Activated T-helper 17 cell treated with anti-CD3 and anti-CD28 coated beads, Interleukin-2, amount 50 U/mL, for 72 hours (primary cell): ENCODE measurements around the gene H2BK1. TPM values are rescaled to one million over a fixed set of nuclear protein-coding genes. Genes with fewer than 3 reads are reported as not detected.
A peak's percentile ranks its signal among the peaks of the same experiment; 100 is the strongest.

ENCODE experiments used
- ATAC-seq: fragments of 150-1000 bp; cut with Tn5 transposase; replicated peaks from 2 replicates; pipeline ENCODE4 v1.10.0; 2021; ENCODE audit warnings: mild to moderate bottlenecking, moderate library complexity
- H3K27ac Mint-ChIP-seq: one replicate; pipeline ENCODE4 v1.8.0; 2022; ENCODE audit warnings: mixed read lengths
- H3K27me3 Mint-ChIP-seq: one replicate; pipeline ENCODE4 v1.8.0; 2022; ENCODE audit warnings: mixed read lengths
- H3K36me3 Mint-ChIP-seq: one replicate; pipeline ENCODE4 v1.8.0; 2022; ENCODE audit warnings: low read depth, mild to moderate bottlenecking, mixed read lengths
- H3K4me1 Mint-ChIP-seq: one replicate; pipeline ENCODE4 v1.8.0; 2022; ENCODE audit warnings: mixed read lengths
- H3K4me3 Mint-ChIP-seq: one replicate; pipeline ENCODE4 v1.8.0; 2022; ENCODE audit warnings: mild to moderate bottlenecking, mixed read lengths
- H3K9me3 Mint-ChIP-seq: one replicate; pipeline ENCODE4 v1.8.0; 2022; ENCODE audit warnings: mixed read lengths
- total RNA-seq, 2 donors: library from RNA; stranded (reverse); gene quantifications; one replicate each; pipeline ENCODE4 v1.2.3, GENCODE V29; 2022

Gene H2BK1
- total RNA-seq, 2 donors from 2014 or later: 1.2 TPM; not detected in 1

DNA sequence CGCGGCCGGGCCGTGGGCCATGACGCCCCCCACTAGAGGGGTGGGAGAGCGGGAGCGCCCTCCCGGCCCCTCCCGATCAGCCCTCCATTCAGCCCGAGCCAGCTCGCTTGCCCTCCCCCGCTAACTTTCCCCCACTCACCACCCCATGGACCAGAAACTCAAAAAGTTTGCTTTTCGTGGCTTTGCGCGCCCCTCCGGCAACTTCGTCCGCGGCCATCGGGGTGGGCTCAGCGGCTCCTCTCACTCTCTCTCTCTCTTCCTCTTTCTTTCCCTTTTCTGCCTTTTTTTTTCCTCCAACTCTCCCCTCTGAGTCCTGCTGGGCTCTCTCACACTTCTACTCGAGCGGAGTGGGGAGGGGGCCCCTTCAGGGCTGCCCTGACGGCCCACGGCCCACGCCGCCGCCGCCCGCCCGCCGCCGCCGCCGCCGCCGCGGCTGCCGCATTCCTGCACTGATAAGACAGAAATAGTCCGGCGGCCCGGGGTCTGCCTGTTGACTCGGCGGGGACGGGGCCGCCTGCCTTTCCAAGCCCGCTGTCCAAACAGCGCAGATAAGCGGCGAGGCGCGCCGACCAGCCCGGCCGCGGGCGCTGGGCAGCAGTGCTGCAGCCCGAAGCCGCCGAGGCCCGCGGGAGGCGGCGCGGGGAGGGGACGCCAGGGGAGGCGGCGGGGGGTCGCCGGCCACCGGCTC, 38.2 kb upstream of the H2BK1 start, which contains the start of gene SMARCD3:
Gene SMARCD3 (minus strand): TSS at position 349 of the 688 bp plus-strand sequence. CDS start 132 bp downstream, at position 217.
- Mint-ChIP-seq H3K4me1 (peaks cover 25% of the 10 kb centered on the region), H3K9me3 (no peaks in the 10 kb centered on the region), H3K27me3 (peaks cover 49% of the 10 kb centered on the region), H3K4me3 (peak within 1 kb of the TSS; percentile 68), H3K27ac (no peak within 1 kb of the TSS), H3K36me3 (no peaks in the 10 kb centered on the region)
- peak; percentile 26 for ATAC-seq

DNA sequence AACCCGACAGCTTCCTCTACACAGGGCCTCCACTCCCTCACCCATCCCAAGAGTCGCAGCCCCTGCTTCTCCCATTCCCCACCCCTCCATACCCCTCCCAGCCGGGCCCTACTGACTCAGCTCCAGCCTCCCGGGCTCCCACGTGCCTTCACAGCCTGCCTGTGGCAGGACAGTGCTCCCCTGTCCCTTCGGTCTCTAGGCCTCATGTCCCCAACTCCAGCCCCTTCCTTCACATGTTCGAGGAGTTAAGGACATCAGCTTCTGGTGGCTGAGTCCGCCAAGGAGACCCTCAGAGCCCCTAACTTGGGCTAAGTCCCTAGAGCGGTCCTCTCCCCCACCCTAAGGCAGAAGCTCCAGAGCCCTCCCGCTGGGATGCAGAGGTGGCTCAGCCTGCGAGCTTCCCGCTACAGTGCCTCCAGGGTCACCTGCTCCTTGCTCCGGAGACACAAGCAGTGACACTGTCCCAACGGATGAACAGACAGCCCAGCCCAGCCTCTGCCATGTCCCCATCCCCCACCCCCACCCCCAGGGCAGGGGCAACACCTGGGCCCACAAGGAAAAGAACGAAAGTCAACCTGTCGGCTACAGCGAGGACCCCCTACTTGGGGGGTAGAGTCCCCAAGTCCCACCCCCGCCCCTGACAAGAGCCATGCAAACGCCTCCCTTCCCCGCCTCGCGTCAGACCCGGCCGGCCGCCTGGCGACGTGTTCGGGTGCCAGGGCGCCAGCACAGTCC, 37.5 kb upstream of the H2BK1 start:
- H3K4me3 Mint-ChIP-seq: peak overlapping the region; percentile 68
- H3K9me3 Mint-ChIP-seq: no peaks in the 10 kb centered on the region
- no peaks in the 10 kb centered on the region for H3K36me3 Mint-ChIP-seq
- no peak for ATAC-seq
- no peak overlapping the region for H3K27ac Mint-ChIP-seq
- peaks cover 31% of the 10 kb centered on the region for H3K4me1 Mint-ChIP-seq
- H3K27me3 Mint-ChIP-seq: peaks cover 46% of the 10 kb centered on the region

DNA sequence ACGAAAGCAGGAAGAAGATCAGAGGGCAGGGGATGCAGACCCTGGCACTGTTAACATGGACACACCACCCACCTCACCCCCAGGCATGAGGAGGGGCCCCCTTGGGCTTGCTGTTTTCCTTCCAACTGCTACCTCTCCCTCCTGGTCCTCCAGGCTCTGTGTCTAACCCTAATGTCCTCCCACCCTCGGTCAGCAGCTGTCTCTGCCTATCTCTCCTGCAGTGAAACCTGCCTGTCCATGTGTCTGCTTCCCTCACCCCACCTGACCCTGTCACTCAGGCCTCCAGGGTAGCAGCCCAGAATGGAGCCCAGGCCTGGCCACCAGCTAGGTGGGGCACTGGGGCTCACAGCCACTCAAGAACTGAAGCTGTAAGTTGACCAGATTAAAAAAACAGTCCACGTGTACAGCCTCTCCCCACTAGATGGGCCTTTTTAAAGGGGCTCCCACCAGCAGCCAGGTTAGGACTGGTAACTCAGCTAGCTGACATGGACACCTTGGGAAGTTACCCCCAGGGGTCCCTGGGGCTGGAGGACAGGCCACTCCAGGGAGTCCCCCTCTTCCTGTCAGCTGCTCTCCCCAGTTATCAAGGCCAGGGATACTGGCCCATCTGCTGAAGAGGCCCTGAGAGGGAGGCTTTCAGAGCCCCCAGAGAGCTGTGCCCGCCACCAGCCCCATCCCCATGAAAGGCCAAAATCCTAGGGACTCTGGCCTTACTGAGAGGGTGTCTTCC, 36.7 kb upstream of the H2BK1 start:
- Mint-ChIP-seq H3K4me3 (peak overlapping the region; percentile 68), H3K27ac (no peak overlapping the region), H3K36me3 (no peaks in the 10 kb centered on the region), H3K9me3 (no peaks in the 10 kb centered on the region), H3K27me3 (peaks cover 39% of the 10 kb centered on the region), H3K4me1 (peaks cover 27% of the 10 kb centered on the region)
- ATAC-seq: no peak

DNA sequence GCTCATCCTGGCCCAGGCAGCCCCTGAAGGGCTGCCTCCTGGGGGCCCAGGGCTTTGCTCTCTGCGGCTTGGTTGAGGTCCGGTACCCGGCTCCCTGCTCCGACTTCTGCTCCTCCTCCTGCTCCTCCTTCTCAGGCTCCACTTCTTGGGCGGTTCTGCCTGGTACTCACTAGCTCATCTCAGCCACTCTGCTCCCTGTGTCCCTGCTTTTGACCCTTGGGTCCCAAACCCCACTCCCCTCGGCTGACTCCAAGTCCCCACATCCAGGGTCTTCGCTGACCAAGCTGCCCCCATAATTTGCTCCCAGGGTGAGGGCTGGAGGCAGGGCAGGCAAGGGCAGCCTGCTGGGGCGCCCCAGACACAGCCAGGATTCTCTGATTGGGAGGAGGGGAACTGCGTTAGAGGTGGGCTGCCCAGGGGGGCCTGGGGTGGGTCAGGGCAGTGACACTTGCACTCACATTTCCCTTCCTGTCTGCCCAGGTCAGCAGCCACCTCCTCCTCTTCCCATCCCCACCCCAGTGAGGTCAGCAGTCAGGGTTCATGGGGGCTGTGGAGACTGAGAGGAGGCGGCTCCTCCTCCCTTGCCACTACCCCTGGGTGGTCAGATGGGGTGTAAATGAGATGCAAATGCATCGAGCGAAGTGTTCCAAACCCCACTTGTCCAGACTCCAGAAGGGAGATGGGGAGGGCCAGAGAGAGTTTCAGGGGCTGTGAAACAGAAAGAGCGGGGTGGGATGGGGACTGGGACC, 36.0 kb upstream of the H2BK1 start:
- Mint-ChIP-seq H3K4me1 (peaks cover 27% of the 10 kb centered on the region), H3K9me3 (no peaks in the 10 kb centered on the region), H3K27me3 (peaks cover 38% of the 10 kb centered on the region), H3K4me3 (peak overlapping the region; percentile 58), H3K27ac (no peak overlapping the region), H3K36me3 (no peaks in the 10 kb centered on the region)
- no peak for ATAC-seq

DNA sequence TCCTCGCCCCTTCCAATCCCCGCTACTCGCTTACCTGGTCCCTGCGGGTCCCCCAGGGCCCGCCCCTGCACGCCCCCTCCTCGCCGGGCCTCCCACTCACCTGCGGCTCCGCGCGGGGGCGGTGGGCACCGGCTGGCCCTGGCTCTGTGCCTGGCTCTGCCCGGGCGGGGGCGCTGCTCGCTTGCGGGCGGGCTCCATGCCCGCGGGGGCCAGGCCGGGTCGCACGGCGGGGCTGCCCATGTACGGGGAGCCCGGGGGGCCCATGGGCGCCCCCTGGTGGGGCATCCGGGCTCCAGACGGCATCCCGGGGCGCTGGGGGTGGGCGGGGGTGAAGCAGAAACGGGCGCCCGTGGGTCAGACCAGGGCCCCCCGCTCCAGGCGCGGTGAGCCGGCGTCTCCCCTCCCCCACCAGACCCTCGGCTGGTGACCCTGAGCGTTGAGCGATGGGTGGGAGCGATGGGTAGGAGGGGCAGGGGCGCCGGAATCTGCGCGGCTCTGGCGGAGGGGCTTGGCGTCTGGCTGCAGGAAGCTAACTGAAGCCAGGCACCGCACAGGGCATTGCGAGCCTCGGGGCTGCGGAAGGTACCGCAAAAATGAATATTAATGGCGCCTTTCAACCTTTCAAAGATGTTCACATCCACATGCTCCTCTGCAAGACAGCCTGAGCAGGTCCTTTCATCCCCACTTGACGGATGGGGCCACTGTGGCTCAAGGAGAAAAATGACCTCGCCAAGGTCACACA, 35.2 kb upstream of the H2BK1 start:
- peak overlapping the region; percentile 64 for H3K4me3 Mint-ChIP-seq
- H3K27me3 Mint-ChIP-seq: peaks cover 30% of the 10 kb centered on the region
- H3K9me3 Mint-ChIP-seq: no peaks in the 10 kb centered on the region
- no peak overlapping the region for H3K27ac Mint-ChIP-seq
- no peaks in the 10 kb centered on the region for H3K36me3 Mint-ChIP-seq
- ATAC-seq: peak; percentile 64
- H3K4me1 Mint-ChIP-seq: peaks cover 27% of the 10 kb centered on the region

DNA sequence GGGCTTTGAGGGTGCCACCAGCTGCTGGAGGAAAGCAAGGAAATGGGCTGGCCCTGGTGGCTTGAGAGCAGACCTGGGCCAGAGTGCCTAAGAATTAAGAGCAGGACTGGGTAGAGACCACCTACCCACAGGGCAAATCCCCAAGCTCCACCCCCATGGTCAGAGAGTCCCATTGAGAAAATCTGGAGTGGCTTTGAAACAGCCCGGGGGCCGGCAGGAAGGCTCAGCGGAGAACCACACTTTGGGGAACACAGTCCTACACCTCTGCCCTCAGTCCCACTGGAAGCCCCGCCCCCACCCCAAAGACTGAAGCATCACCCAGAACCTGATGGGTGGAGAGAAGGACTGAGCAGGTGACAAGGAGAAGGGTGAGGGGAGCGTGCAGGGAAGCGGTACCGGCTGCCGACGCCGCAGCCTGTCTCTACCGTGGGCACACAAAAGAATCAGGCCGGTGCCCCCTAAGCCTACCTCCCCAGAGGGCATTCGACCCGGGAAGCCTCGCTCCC, 34.6 kb upstream of the H2BK1 start:
- no peaks in the 10 kb centered on the region for H3K9me3 Mint-ChIP-seq
- peak overlapping the region; percentile 64 for H3K4me3 Mint-ChIP-seq
- peaks cover 24% of the 10 kb centered on the region for H3K27me3 Mint-ChIP-seq
- no peak overlapping the region for H3K27ac Mint-ChIP-seq
- peaks cover 5% of the 10 kb centered on the region for H3K36me3 Mint-ChIP-seq
- ATAC-seq: no peak
- peaks cover 27% of the 10 kb centered on the region for H3K4me1 Mint-ChIP-seq

DNA sequence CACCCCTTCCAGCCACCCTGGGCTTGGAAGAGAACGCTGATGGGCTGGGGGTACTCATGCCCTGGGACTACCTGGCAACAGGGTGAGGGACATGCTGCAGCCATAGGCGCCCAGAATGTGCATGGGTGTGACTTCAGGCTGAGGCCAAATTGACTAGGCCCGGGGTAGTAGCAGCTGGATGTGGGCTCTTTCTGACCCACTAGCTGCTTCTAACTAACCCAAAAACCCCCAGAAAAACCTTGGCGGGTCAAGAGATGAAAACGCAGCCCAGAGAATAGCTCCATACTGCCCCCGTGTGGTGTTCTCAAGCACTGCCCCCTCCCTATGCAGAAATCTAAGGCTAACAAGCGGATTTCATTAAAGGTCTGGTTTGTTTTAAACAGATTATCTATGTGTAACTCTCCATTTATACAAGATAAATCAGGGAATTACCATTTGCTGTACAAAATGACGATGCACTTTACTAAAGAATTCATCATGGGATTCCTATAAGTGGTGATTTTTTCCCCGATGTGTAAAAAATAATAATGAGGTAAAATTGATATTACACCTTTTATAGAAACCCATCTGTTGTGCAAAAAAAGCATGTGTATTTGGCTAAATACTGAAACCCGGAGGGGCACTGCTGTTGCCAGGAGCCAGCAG, 34.0 kb upstream of the H2BK1 start:
- Mint-ChIP-seq H3K36me3 (peaks cover 9% of the 10 kb centered on the region), H3K4me3 (peak overlapping the region; percentile 64), H3K27me3 (peaks cover 22% of the 10 kb centered on the region), H3K9me3 (no peaks in the 10 kb centered on the region), H3K4me1 (peaks cover 24% of the 10 kb centered on the region), H3K27ac (no peak overlapping the region)
- ATAC-seq: peak; percentile 33

DNA sequence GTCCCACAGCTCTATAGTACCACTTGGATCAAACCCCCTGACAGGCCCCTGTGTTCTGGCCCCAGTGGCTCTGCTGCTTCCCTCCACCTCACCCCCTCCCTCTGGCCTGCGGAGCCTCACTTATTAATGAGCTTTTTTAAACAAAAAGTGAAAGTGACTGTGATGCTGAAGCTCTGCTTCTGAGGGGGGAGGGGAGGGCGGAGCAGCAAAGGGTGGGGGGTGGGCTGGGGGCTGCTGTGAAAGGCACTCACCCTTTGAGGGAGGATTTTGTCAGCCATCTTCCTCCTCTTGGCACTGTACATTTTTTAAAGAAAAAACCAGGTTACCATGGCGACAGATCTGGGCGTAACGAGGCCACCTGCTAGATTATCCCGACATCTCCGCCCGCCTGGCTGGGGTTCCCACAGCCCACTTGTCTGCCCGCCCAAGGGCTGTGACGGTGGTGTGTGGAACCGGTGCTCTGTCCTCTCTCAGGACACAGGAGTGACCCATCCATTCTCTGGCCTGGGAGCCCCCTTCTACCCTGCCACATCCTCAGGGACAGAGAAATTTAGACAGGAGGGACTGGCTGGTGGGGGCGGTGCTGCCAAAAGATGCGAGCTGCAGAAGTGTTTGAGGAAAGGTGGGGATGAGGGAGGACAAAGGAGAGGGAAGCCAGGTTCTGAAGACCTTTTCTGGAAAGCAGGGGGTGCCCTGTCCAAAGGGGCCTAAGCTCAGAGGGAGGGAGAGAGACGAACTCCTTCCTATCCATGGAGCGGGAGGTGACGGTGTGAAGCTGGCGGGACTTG, 33.3 kb upstream of the H2BK1 start:
- ATAC-seq: peak; percentile 12
- peaks cover 22% of the 10 kb centered on the region for H3K4me1 Mint-ChIP-seq
- H3K9me3 Mint-ChIP-seq: no peaks in the 10 kb centered on the region
- H3K4me3 Mint-ChIP-seq: peak overlapping the region; percentile 64
- peaks cover 16% of the 10 kb centered on the region for H3K36me3 Mint-ChIP-seq
- peak overlapping the region; percentile 74 for H3K27ac Mint-ChIP-seq
- H3K27me3 Mint-ChIP-seq: peaks cover 19% of the 10 kb centered on the region

DNA sequence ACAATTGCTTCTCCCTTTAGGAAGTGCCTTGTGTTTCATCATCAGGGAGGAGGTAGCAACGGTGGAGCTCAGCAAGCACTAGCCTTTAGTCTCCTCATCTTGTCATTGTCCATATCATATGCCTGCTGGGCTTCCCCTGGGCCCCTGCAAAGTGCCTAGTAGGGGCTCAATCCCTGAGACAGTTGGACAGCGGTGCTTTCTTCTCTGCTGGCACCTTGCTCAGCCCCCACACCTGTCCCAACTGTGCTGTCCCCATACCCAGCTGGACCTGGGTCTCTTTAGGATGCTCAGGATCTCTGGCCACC, 32.7 kb upstream of the H2BK1 start:
- peaks cover 17% of the 10 kb centered on the region for H3K4me1 Mint-ChIP-seq
- no peaks in the 10 kb centered on the region for H3K9me3 Mint-ChIP-seq
- peak overlapping the region; percentile 74 for H3K27ac Mint-ChIP-seq
- H3K27me3 Mint-ChIP-seq: peaks cover 15% of the 10 kb centered on the region
- H3K36me3 Mint-ChIP-seq: peaks cover 19% of the 10 kb centered on the region
- no peak for ATAC-seq
- peak overlapping the region; percentile 64 for H3K4me3 Mint-ChIP-seq

DNA sequence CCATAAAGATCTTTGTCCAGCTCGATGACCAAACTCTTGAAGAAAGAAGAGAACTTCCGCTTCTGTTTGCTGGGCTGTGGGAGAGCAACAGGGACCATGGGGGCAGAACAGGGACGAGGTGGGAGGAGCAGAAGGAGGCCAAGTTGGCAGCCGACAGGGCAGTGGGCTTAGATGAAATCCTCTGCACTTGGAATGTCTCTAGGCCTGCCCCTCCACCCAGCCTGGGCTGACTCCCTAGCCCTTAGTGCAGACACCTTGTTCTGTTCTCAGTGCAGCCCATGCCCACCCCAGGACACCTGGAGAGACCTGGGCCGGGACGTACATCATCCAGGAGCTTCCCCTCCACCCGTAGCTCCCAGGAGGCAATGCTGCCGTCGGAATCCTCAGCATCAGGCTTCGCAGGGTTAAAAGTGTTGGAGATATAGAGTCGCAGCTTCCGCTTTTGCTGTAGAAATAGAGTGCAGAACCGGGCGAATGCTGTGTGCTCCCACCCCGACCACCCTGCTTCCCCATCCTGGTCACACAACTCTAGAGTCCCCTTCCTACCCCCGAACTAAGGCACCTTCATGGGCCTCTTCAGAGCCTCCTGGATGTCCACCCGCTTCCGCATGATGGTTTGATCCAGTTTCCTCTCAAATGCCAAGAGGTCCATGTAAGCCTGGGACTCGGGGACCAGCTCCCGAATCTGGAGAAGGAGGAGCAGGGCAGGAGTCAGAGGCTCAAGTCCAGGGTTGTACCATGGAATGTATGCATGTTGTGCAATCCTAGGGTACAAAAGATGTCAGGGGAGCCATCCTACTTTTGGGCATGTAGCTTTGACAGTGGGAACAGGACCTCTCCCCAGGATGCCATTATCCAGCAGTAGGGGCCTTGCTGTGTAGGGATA, 32.1 kb upstream of the H2BK1 start:
- Mint-ChIP-seq H3K27me3 (peaks cover 9% of the 10 kb centered on the region), H3K4me3 (no peak overlapping the region), H3K4me1 (peaks cover 17% of the 10 kb centered on the region), H3K36me3 (peaks cover 25% of the 10 kb centered on the region), H3K27ac (peak overlapping the region; percentile 74), H3K9me3 (no peaks in the 10 kb centered on the region)
- ATAC-seq: no peak

DNA sequence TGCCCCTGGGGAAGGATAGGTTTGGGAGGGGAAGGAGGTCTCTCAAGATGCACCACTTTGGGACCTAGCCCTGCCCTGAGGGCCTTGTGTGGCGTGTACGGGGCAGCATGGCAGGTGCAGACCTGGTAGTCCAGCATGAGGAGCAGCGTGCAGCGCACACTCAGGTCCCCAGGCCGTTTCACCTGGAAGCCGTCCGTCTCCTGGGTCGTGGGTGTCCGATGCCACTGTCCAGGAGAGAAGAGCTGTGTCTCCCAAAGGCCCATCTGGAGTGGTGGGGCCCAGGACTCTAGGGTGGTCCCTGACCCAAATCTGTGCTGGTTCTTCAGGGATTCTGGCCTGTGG, 31.4 kb upstream of the H2BK1 start:
- H3K27me3 Mint-ChIP-seq: peaks cover 6% of the 10 kb centered on the region
- peaks cover 31% of the 10 kb centered on the region for H3K36me3 Mint-ChIP-seq
- peaks cover 17% of the 10 kb centered on the region for H3K4me1 Mint-ChIP-seq
- ATAC-seq: no peak
- H3K27ac Mint-ChIP-seq: no peak overlapping the region
- H3K4me3 Mint-ChIP-seq: no peak overlapping the region
- H3K9me3 Mint-ChIP-seq: no peaks in the 10 kb centered on the region
